ENCODE data around the gene DPY19L2. TPM values are rescaled to one million over a fixed set of nuclear protein-coding genes. Genes with fewer than 3 reads are reported as not detected.
"Not testable (repeated sequence)": the region's sequence is repeated elsewhere in the genome, so short reads cannot be mapped to it uniquely, and the experiment has no call there.

Gene DPY19L2
- polyA plus RNA-seq (ENCODE audit: insufficient read length in 4 of 4) = 10 to 100 TPM; 21.5 to 78.2 (median 47.3) TPM

DNA sequence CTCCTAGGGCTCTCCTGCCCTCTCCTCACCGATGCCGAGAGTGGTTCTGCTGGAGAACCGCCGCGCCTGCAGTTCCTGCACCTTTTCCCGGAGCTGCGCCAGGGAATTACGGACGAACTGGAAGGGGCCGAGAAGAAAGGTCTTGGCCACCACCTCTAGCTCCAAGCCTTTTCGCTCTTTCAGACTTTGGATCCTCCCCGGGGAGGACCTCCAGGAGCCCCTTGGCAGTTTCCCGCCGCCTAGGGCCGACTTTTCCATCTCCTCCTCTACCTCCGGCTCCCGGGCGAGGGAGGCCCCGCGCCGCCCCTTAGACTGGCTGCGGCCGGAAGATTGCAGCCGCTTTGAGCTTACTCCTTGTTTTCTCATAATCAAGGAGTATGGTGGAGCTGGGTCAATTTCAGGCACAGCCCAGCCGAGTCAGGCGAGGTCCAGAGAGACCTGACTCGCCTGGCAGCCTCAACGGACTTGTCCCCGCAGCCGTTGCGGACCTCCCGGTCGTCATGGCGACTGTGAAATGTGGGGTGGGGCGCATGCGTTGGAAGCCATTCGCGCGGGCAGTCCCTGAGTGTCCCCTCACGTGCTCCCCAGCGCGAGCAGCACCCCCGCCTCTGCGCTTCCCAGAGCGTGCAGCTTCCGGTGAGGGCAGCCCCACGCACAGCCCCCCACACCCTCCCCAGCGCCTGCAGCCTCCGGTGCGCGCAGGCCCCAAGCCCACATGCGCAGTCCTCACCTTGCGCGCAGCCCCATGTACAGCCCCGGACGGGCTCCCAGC is at the start of gene DPY19L2:
Gene DPY19L2 (minus strand): TSS at position 466 of the 772 bp plus-strand sequence. CDS start 100 bp downstream, at position 366.
- DNase-seq (ENCODE audit: low read depth in 4 of 4, low spot score in 3 of 4) = peak; percentile 64 to 76 (median 71)

DNA sequence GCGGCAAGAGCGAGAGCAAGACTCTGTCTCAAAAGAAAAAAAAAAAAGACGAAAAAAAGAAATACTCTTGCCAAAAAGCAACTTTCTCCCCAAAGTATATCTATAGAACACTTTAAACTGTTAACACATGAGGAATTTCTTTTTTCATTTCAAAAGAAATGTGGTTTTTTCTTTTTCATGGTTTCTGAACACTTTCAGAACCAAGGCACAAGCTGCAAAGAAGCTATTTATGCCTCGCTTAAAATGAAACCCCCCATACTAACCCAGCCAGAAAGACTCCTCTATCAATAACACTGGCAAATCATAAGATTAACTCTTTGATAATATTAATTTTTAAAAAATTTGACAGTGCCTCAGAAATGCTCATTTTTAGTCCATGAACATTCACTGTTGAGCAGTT is 48.6 kb upstream of the DPY19L2 start:
- DNase-seq (ENCODE audit: low read depth in 4 of 4, low spot score in 3 of 4) = not testable (repeated sequence)

GRCh38 chr12:63715107-63715625 is 46.9 kb upstream of the DPY19L2 start:
- not testable (repeated sequence) for DNase-seq (ENCODE audit: low read depth in 4 of 4, low spot score in 3 of 4)

DNA sequence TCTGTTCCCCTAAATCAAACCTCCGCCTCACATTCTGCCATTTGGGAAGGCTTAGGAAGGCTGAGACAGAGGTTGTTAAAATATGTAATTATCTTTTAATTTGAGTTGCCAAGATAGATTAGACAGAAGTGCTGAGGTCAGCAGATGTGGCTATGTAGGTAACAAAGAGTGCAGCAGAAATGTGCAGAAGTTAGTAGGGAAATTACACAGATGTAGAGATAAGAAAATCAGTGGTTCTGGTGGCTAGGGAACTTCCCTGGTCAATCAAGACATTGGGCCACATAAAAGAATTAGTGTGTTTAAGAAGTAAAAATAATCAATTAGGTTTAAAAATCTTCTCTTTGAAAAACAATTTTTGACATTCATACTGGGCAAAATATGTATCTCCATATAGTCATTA is 46.1 kb upstream of the DPY19L2 start:
- not testable (repeated sequence) for DNase-seq (ENCODE audit: low read depth in 4 of 4, low spot score in 3 of 4)

GRCh38 chr12:63713681-63714075 is 45.4 kb upstream of the DPY19L2 start:
- not testable (repeated sequence) for DNase-seq (ENCODE audit: low read depth in 4 of 4, low spot score in 3 of 4)

DNA sequence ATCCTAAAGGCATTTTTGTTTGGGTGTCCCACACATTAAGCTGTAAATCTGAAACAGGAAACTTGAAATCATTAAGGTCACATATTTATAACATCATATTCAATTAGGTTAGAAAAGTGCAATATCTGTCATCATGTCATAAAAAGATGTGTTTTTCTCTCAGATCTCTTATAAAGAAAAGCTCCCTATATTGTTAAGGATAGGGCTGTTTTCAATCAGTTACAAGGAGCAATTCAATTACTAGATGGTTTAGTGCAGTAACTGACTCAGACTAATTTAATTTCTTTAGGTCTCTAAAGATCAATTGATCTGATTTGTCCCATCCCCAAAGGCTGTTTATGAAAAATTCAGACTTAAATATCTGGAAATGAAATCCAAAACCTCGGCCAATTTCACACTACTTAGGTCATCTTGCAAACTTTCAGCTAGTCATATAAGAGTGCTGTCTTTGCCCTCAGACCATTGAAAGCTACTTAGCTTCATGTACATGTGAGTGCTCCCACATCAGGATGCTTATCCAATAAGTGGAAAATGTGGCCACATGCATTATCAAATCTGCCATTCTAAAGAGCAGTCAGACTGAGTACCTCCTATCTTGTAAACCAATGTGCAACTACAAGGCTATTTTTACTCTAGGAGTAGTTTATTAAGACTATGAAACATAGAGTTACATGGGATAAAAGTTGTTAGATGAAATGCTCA is 44.8 kb upstream of the DPY19L2 start:
- DNase-seq (ENCODE audit: low read depth in 4 of 4, low spot score in 3 of 4) = not testable (repeated sequence)

GRCh38 chr12:63712376-63712974 is 44.2 kb upstream of the DPY19L2 start:
- DNase-seq (ENCODE audit: low read depth in 4 of 4, low spot score in 3 of 4) = not testable (repeated sequence)

GRCh38 chr12:63711339-63711738 is 43.0 kb upstream of the DPY19L2 start:
- DNase-seq (ENCODE audit: low read depth in 4 of 4, low spot score in 3 of 4) = not testable (repeated sequence)

GRCh38 chr12:63706336-63706735 is 38.0 kb upstream of the DPY19L2 start:
- no peak for DNase-seq (ENCODE audit: low read depth in 4 of 4, low spot score in 3 of 4)

GRCh38 chr12:63699678-63700382 is 31.5 kb upstream of the DPY19L2 start:
- not testable (repeated sequence) for DNase-seq (ENCODE audit: low read depth in 4 of 4, low spot score in 3 of 4)

DNA sequence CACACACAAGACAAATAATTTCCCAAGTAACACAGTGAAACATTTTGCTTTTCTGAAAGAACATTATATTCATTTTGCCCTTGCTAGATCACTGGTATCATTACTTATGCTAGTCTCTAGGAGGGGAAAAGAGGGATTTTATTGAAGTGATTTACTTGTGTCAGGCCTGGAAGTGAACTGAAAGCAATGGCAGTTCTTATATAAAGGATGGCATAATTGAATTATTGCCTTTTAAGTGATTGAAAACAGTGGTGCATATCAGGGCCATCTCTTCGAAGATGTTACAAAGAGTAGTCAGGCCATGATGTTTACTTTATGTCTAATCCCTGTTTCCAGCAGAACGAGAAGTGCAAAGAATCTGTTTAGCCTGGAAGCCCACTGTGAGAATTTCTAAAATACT is 30.7 kb upstream of the DPY19L2 start:
- not testable (repeated sequence) for DNase-seq (ENCODE audit: low read depth in 4 of 4, low spot score in 3 of 4)

DNA sequence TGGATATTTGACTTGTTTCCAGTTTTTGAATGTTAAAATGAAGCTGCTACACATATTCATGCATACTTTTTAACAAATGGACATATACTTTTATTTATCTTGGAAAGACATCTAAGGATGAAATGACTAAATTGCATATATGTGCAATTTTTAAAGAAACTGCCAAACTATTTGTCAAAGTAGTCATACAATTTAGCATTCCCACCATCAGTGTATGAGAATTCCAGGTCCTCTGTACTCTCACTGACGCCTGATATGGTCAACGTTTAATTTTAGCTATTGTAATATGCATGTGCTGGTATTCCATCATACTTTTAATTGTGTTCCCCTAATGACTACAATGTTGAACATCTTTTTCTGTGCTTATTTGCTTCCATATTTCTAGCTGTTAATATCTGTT is 22.5 kb upstream of the DPY19L2 start:
- not testable (repeated sequence) for DNase-seq (ENCODE audit: low read depth in 4 of 4, low spot score in 3 of 4)

- not testable (repeated sequence) for DNase-seq (ENCODE audit: low read depth in 4 of 4, low spot score in 3 of 4)
These were observed 20.8 kb upstream of the DPY19L2 start for GRCh38 chr12:63689141-63689540.

DNA sequence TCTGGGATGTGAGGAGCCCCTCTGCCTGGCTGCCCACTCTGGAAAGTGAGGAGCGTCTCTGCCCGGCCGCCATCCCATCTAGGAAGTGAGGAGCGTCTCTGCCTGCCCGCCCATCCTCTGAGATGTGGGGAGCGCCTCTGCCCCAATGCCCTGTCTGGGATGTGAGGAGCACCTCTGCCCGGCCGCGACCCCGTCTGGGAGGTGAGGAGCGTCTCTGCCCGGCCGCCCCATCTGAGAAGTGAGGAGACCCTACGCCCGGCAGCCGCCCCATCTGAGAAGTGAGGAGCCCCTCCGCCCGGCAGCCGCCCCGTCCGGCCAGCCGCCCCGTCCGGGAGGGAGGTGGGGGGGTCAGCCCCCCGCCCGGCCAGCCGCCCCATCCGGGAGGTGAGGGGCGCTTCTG is 18.3 kb upstream of the DPY19L2 start:
- DNase-seq (ENCODE audit: low read depth in 4 of 4, low spot score in 3 of 4) = not testable (repeated sequence)

- DNase-seq (ENCODE audit: low read depth in 4 of 4, low spot score in 3 of 4) = not testable (repeated sequence)
These were observed 17.5 kb upstream of the DPY19L2 start for GRCh38 chr12:63685789-63686188.

DNA sequence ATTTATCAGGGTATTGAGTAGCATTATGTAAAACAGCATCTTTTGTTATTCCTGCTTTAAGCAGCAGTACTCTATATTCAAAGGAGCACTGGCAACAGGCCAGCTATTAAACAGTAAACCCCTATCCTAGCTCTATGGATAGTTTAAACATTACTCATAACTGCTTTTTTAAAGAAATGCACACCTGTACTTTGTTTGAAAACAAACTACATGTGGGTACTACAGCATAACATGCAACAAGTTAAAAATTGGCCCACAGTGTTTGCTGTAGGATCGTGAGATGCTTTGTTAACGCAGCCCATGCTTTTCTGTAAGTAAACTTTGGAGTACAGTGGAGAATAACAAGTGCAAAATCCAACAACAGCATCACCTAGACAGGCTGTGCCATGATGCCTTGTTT is 14.3 kb upstream of the DPY19L2 start:
- peak in 1 of 4 donors; percentile 4 for DNase-seq (ENCODE audit: low read depth in 4 of 4, low spot score in 3 of 4)

GRCh38 chr12:63680758-63681157 is 12.5 kb upstream of the DPY19L2 start:
- not testable (repeated sequence) for DNase-seq (ENCODE audit: low read depth in 4 of 4, low spot score in 3 of 4)

GRCh38 chr12:63672550-63672949 is 4.3 kb upstream of the DPY19L2 start:
- DNase-seq (ENCODE audit: low read depth in 4 of 4, low spot score in 3 of 4) = not testable (repeated sequence)

DNA sequence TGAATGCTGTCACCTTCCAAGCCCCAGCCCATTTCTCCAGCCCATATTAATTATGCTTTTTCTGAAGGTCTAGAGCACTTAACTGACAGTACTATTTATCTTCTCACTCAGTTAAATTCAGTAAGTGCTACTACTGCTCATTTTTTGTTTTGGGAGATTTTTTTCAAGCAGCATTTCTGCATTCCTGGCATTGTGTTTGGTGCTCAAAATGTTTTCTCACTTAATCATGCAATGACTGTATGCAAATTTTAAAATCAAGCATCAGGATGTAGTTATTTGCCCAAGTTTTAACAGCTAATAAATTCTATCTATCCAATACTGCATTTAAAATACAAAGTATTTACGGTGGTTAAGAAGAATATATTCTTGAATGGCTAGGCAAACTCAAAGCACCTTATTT is 1.6 kb upstream of the DPY19L2 start:
- DNase-seq (ENCODE audit: low read depth in 4 of 4, low spot score in 3 of 4) = not testable (repeated sequence)

DNA sequence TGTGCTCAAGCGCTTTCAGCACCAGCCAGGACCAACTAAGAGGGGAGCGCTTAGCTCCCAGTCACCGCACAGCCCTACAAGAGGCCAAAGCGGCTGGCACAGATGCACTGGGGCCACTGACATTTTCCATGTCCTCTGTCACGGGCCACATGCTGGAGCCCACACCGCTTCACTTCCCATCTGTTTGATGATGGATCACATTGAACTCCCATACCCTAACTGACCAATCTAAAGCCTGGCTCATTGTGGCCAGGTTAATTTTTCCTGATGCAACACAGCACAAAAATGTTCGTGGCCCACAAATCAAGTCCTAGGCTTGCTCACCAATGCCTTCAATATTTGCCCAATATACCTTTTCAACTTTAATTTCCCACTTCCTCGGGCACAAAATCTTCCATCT is 1.1 kb upstream of the DPY19L2 start:
- DNase-seq (ENCODE audit: low read depth in 4 of 4, low spot score in 3 of 4) = not testable (repeated sequence)
